Heart right ventricle (tissue), 16 donors: ENCODE results near the gene ACSBG1. TPM values are rescaled to one million over a fixed set of nuclear protein-coding genes. Genes with fewer than 3 reads are reported as not detected.

Source experiments
- ATAC-seq, 8 donors: fragments of 200-7000 bp; cut with Tn5 transposase; one replicate each; pipeline ENCODE4 v1.9.1; 2020; ENCODE audit warnings: mild to moderate bottlenecking in 8 of 8, moderate library complexity in 8 of 8, moderate number of reproducible peaks in 1 of 8
- DNase-seq, 2 donors: peaks; one replicate each; pipeline ENCODE4 v3.0.0-alpha.2; 2020
- H3K27ac ChIP-seq, 10 donors: fragments of 200-600 bp; sonication (generic) in 2 of 10; one replicate each; pipeline versions ENCODE4 v1.5.0 to v1.8.0; 2020 to 2022; ENCODE audit warnings: mild to moderate bottlenecking in 3 of 10
- H3K27me3 ChIP-seq, 7 donors: fragments of 200-600 bp; one replicate each; pipeline ENCODE4 v1.8.0; 2021 to 2022; ENCODE audit warnings: mild to moderate bottlenecking in 2 of 7
- H3K36me3 ChIP-seq, 9 donors: fragments of 200-600 bp; sonication (generic) in 1 of 9; one replicate each; pipeline versions ENCODE4 v1.5.0 to v1.8.0; 2020 to 2022; ENCODE audit warnings: mild to moderate bottlenecking in 2 of 9
- H3K4me1 ChIP-seq, 9 donors: fragments of 200-600 bp; sonication (generic) in 1 of 9; one replicate each; pipeline versions ENCODE4 v1.5.0 to v1.8.0; 2020 to 2022; ENCODE audit warnings: mild to moderate bottlenecking in 4 of 9
- H3K4me3 ChIP-seq, 10 donors: fragments of 200-600 bp; sonication (generic) in 2 of 10; one replicate each; pipeline versions ENCODE4 v1.5.0 to v1.8.0; 2020 to 2022; ENCODE audit warnings: mild to moderate bottlenecking in 7 of 10, moderate library complexity in 2 of 10
- H3K9me3 ChIP-seq, 11 donors: fragments of 200-600 bp in 10 of 11; sonication (generic) in 2 of 11; one replicate each; pipeline versions ENCODE4 v1.5.0 to v1.8.0; 2013 to 2022; ENCODE audit warnings: mild to moderate bottlenecking in 2 of 11, control low read depth in 1 of 11, moderate library complexity in 1 of 11
- WGBS, 2 donors: extraction: QIAGEN DNeasy Blood & Tissue Kit; methylation state at CpG; one replicate each; pipeline ENCODE4 v1.1.7; 2013; ENCODE audit warnings: inconsistent platforms in 1 of 2; 5-methylcytosine and 5-hydroxymethylcytosine counted together
- intact Hi-C, 10 donors: fragments of 100-400 bp; cut with DNase I; formaldehyde crosslinking; loops; one replicate each; pipeline versions ENCODE4 v1.11.1 to v1.14.2; 2022
- polyA plus RNA-seq, 2 donors: library from polyadenylated mRNA; stranded (reverse); fragments of 200-250 nt; gene quantifications; one replicate each; pipeline ENCODE4 v1.2.3, GENCODE V29; 2013
- total RNA-seq, 10 donors: library from RNA; stranded (reverse); fragmentation: NEBNext Ultra II Directional in 3 of 10; extraction: Animal tissue kit (Norgen Biotek cat#: 25700) in 3 of 10; gene quantifications; one replicate each; pipeline versions ENCODE4 v1.2.1 to v1.2.4, GENCODE V29; 2021 to 2023
- TF ChIP-seq, protein P1 (sequence below), 9 donors: fragments of 200-600 bp; sonication (generic) in 2 of 9; IDR thresholded peaks; one replicate each; pipeline versions ENCODE4 v1.5.0 to v1.8.0; 2021 to 2022; ENCODE audit warnings: antibody characterized with exemption in 9 of 9, mild to moderate bottlenecking in 5 of 9, moderate library complexity in 1 of 9
- donor health status: Arrhythmogenic right ventricular cardiomyopathy.
- donor health status: ischemic (EF 13 %, LVEDD 7.1; RV severe dilation, severe dysfunction).
- donor health status: healthy with polysubstance abuse.
- donor health status: DM: no; HTN: yes; CAD: no.
- donor health status: DM: no; HTN: no; CAD: no.
- donor health status: ischemic (EF 25% LVEDD 6.9; RV normal size, moderate dysfunction).
- donor health status: ischemic (EF 25% LVEDD 5.7; RV mildly dilated, moderate dysfunction).
- donor health status: healthy.
- donor health status: DM: yes; HTN: yes; CAD: no.
- donor health status: Ischemic cardiomyopathy.
- donor health status: ischemic (EF 35%, LVEDD 5.7; RV mildly dilated, moderate dysfunction).
- donor health status: nonischemic (EF 11% LVEDD 7.7; RV severe dilation, severe dysfunction).
- donor health status: DM: yes; HTN: yes; CAD: no.
- donor health status: PGD.
- donor health status: ischemic (EF 29% LVEDD 5.4; RV normal size, mild dysfunction).
- donor health status: nonischemic (EF 23%, LVEDD 6.1; RV moderate dilation, normal function).

The ACSBG1 gene
- total and polyA plus RNA-seq, 12 donors: 0.22 to 0.65 (median 0.44) TPM; not detected in 8

DNA sequence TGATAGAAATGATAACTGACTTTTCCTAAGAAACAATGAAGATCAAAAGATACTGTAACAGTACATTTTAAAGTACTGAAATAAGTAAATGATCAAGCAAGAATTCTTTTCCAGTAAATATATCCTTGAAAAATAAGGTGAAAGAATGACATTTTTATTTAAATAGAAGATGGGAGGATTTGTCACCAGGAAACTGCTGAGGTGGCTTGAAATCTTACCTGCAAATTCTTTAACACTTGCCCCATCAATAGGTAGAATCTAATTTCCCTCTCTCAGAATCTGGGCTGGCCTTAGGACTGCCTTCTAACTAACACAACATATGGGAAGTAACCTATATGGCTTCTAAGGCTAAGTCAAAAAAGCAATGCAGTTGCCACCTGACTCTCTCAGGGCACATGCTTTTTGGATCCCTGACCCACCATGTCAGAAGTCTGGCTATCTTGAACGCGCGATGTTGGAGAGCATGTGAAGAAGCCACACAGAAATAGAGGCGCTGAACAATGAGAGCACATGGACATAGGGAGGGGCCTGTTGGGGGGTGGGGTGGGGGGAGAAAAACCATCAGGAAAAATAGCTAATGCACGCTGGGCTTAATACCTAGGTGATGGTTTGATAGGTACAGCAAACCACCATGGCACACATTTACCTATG, 11.5 kb downstream of the ACSBG1 start:
- no peaks in the 10 kb centered on the region for H3K36me3 ChIP-seq
- peaks cover 0 to 16% (median 9%) of the 10 kb centered on the region in 9 donors for H3K4me1 ChIP-seq
- no peak overlapping the region for H3K4me3 ChIP-seq
- peak overlapping the region; percentile 13 to 78 (median 64) for H3K27ac ChIP-seq
- peaks cover 0 to 14% (median 5%) of the 10 kb centered on the region in 11 donors for H3K9me3 ChIP-seq
- no peaks in the 10 kb centered on the region for H3K27me3 ChIP-seq
- whole genome bisulfite sequencing, 2 donors: 55 to 58% methylated on average over 5 of the region's 5 CpGs
- TF ChIP-seq, protein P1, sequence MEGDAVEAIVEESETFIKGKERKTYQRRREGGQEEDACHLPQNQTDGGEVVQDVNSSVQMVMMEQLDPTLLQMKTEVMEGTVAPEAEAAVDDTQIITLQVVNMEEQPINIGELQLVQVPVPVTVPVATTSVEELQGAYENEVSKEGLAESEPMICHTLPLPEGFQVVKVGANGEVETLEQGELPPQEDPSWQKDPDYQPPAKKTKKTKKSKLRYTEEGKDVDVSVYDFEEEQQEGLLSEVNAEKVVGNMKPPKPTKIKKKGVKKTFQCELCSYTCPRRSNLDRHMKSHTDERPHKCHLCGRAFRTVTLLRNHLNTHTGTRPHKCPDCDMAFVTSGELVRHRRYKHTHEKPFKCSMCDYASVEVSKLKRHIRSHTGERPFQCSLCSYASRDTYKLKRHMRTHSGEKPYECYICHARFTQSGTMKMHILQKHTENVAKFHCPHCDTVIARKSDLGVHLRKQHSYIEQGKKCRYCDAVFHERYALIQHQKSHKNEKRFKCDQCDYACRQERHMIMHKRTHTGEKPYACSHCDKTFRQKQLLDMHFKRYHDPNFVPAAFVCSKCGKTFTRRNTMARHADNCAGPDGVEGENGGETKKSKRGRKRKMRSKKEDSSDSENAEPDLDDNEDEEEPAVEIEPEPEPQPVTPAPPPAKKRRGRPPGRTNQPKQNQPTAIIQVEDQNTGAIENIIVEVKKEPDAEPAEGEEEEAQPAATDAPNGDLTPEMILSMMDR (IDR thresholded peaks at IDR 0.05): no peak
- ATAC-seq (peak in 7 of 8 donors; percentile 29 to 85 (median 70)), DNase-seq (no peak)
- intact Hi-C loops: no loop called here

DNA sequence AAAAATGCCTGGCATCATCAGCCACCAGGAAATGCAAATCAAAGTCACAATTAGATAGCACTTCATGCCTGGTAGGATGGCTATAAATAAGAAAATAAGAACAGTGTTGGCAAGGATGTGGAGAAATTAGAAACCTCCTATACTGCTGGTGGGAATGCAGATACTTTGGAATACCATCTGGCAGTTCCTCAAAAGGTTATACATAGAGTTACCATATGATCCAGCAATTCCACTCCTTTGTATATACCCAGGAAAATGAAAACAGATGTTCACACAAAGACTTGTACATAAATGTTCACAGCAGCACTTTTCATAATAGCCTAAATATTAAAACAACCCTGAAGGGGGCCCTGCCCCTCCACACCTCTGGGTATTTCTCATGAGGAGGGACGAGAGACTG, 13.7 kb downstream of the ACSBG1 start:
- Histone ChIP-seq H3K27me3 (no peaks in the 10 kb centered on the region), H3K9me3 (peaks cover 0 to 12% (median 4%) of the 10 kb centered on the region in 11 donors), H3K4me1 (peaks cover 0 to 33% (median 17%) of the 10 kb centered on the region in 9 donors), H3K4me3 (no peak overlapping the region), H3K27ac (peak overlapping the region in 9 of 10 donors; percentile 9 to 73 (median 51)), H3K36me3 (no peaks in the 10 kb centered on the region)
- 65 to 80% methylated on average over 1 of the region's 1 CpG for WGBS, 2 donors
- DNase-seq: no peak
- TF ChIP-seq, protein P1 (IDR thresholded peaks at IDR 0.05): no peak
- ATAC-seq: no peak
- intact Hi-C loops: no loop called here

DNA sequence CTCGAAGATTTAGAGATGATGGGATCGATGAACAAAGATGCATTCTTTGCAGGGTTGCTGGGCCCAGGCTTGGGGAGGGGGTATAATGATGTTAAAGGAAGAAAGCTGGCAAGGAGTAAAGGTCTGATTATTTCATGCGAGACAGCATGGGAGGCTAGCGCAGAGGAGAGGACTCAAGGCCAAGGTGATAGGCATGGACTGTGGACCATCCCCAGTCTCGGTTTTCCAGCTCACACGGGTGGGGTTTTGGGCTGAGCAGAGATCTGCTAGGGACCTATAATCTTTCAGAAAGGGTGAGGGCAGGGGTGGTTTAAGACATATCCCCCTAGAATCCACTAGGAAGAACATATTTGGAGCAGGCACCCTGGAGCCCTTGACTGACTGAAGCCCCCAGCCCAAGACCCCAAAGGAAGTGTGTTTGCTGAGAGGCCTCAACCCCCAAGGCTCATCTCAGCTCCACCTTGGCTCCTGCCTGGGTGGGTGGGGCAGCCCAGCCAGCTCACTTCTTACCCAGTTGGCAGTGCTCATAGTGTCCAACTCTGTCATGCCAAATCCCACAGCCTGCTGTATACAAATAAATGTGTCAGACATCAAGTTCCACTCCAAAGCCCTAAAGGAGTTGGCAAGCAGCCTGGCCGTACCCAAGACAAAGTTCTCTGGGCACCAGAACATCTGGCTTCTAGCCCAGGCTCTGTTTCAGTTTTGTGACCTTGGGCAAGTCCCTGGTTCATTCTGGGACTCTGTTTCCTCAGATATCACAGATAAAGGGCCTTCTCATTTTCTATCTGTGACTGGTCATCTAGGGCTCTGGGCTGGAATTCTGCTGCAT, 17.9 kb downstream of the ACSBG1 start:
- ATAC-seq (peak; percentile 88 to 95 (median 89)), DNase-seq (peak; percentile 70 to 87)
- Histone ChIP-seq H3K27ac (peak overlapping the region; percentile 31 to 78 (median 76)), H3K36me3 (no peaks in the 10 kb centered on the region), H3K9me3 (no peaks in the 10 kb centered on the region), H3K4me1 (peaks cover 2 to 46% (median 25%) of the 10 kb centered on the region in 9 donors), H3K27me3 (peaks cover 0 to 9% (median 0%) of the 10 kb centered on the region in 7 donors), H3K4me3 (no peak overlapping the region)
- intact Hi-C loops: no loop called here
- 62 to 68% methylated on average over 7 of the region's 7 CpGs for WGBS, 2 donors
- TF ChIP-seq, protein P1 (IDR thresholded peaks at IDR 0.05): no peak

DNA sequence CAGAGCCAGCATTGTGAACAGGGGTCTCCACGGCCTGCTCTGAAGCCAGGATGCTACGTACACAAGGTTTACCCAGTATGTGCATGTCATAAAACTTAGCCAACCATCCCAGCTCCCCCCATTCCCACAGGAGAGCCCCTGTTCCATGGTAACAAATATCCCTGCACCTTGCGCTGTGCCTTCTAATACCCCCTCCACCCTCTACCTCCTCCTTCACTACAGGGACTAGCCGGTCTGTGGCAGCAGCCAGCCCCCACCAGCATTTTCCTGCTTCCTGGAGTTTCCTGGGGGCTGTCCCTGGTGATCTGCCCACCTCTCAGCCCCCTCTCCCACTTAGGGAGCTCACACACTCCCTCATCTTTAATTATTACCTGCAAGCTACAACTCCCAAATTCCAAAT, 20.4 kb downstream of the ACSBG1 start:
- DNase-seq: no peak

More for the DNA sequence above, 20.4 kb downstream of the ACSBG1 start:
- WGBS, 2 donors: 84 to 88% methylated on average over 4 of the region's 4 CpGs
- no peaks in the 10 kb centered on the region for H3K36me3 ChIP-seq
- TF ChIP-seq, protein P1 (IDR thresholded peaks at IDR 0.05): no peak
- no peak overlapping the region for H3K27ac ChIP-seq
- no peaks in the 10 kb centered on the region for H3K9me3 ChIP-seq
- no peak overlapping the region for H3K4me3 ChIP-seq
- peaks cover 0 to 9% (median 0%) of the 10 kb centered on the region in 7 donors for H3K27me3 ChIP-seq
- no peak for ATAC-seq
- H3K4me1 ChIP-seq: peaks cover 2 to 59% (median 35%) of the 10 kb centered on the region in 9 donors
- intact Hi-C loops: no loop called here
